PC-9 (cell line): ENCODE measurements around the gene NXT1. TPM values are rescaled to one million over a fixed set of nuclear protein-coding genes. Genes with fewer than 3 reads are reported as not detected.
"Not testable (repeated sequence)": the region's sequence is repeated elsewhere in the genome, so short reads cannot be mapped to it uniquely, and the experiment has no call there.

Experiments
- BruUV-seq: library from RNA; stranded (reverse); fragments of 400-500 nt; replicated peaks from 2 replicates; lab custom pipeline; 2021; lab: Mats Ljungman, UMichigan
- CTCF ChIA-PET: fragments of 300-600 bp; sonication (Branson Sonifier 250); formaldehyde crosslinking; loops from one replicate; lab custom pipeline; 2022; ENCODE audit warnings: antibody characterized with exemption; lab: Charles Lee
- POLR2A ChIA-PET: fragments of 300-600 bp; sonication (Branson Sonifier 250); formaldehyde crosslinking; loops from one replicate; lab custom pipeline; 2022; ENCODE audit warnings: antibody characterized with exemption; ENCODE audit not compliant: unreplicated experiment; lab: Charles Lee
- DNase-seq, 2 experiments: peaks; one replicate each; pipeline versions ENCODE4 v3.0.0 to v3.0.0-alpha.2; 2015 to 2022; ENCODE audit warnings: mixed read lengths in 1 of 2
- H2AFZ ChIP-seq: fragments of 200-600 bp; sonication (generic); 2 replicates; pipeline ENCODE4 v1.8.1; 2017; ENCODE audit warnings: antibody characterized with exemption
- H3F3A ChIP-seq: fragments of 200-600 bp; sonication (generic); 2 replicates; pipeline ENCODE4 v1.8.1; 2017; ENCODE audit warnings: antibody characterized with exemption, mild to moderate bottlenecking, low read depth; ENCODE audit not compliant: insufficient read depth
- H3K27ac ChIP-seq: fragments of 200-600 bp; sonication (generic); 2 replicates; pipeline ENCODE4 v1.6.1; 2016; ENCODE audit warnings: mixed run types
- H3K27me3 ChIP-seq: fragments of 200-600 bp; sonication (generic); 2 replicates; pipeline ENCODE4 v1.6.1; 2016; ENCODE audit warnings: low read depth, mixed run types; ENCODE audit not compliant: insufficient read depth
- H3K36me3 ChIP-seq: fragments of 200-600 bp; sonication (generic); 2 replicates; pipeline ENCODE4 v1.6.1; 2016; ENCODE audit warnings: low read depth, mixed run types
- H3K4me1 ChIP-seq: fragments of 200-600 bp; sonication (generic); replicated peaks from 2 replicates; pipeline ENCODE4 v1.6.1; 2016; ENCODE audit warnings: mixed run types; ENCODE audit not compliant: insufficient read depth
- H3K4me2 ChIP-seq: fragments of 200-600 bp; sonication (generic); 2 replicates; pipeline ENCODE4 v1.6.1; 2017; ENCODE audit warnings: mixed run types
- H3K4me3 ChIP-seq: fragments of 200-600 bp; sonication (generic); 2 replicates; pipeline ENCODE4 v1.6.1; 2016; ENCODE audit warnings: mixed run types
- H3K79me2 ChIP-seq: fragments of 200-600 bp; sonication (generic); 2 replicates; pipeline ENCODE4 v1.6.1; 2017; ENCODE audit warnings: low read depth, mixed run types
- H3K9me2 ChIP-seq: fragments of 200-600 bp; sonication (generic); 2 replicates; pipeline ENCODE4 v1.8.1; 2017; ENCODE audit warnings: mild to moderate bottlenecking; ENCODE audit not compliant: insufficient read depth
- H3K9me3 ChIP-seq: fragments of 200-600 bp; sonication (generic); 2 replicates; pipeline ENCODE4 v1.8.1; 2016; ENCODE audit warnings: low read depth; ENCODE audit not compliant: insufficient read depth
- H4K20me1 ChIP-seq: fragments of 200-600 bp; sonication (generic); 2 replicates; pipeline ENCODE4 v1.8.1; 2017; ENCODE audit not compliant: insufficient read depth
- CTCF ChIP-seq: fragments of 200-600 bp; sonication (generic); conservative IDR thresholded peaks from 2 replicates; pipeline ENCODE4 v1.6.1; 2017; ENCODE audit warnings: mixed run types, antibody characterized with exemption, mild to moderate bottlenecking, moderate library complexity
- EZH2 ChIP-seq: fragments of 200-600 bp; sonication (generic); IDR thresholded peaks from 2 replicates; pipeline ENCODE4 v1.8.0; 2017; ENCODE audit warnings: antibody characterized with exemption, low read depth
- intact Hi-C: fragments of 100-400 bp; cut with micrococcal nuclease; formaldehyde crosslinking; loops from one replicate; pipeline ENCODE4 v1.10.0; 2022; ENCODE audit not compliant: unreplicated experiment
- total RNA-seq: library from RNA; stranded (reverse); gene quantifications from 2 replicates; pipeline ENCODE4 v1.2.3, GENCODE V29; 2021

Gene NXT1
- total RNA-seq, 1 experiment from 2014 or later, result 29.8 TPM

DNA sequence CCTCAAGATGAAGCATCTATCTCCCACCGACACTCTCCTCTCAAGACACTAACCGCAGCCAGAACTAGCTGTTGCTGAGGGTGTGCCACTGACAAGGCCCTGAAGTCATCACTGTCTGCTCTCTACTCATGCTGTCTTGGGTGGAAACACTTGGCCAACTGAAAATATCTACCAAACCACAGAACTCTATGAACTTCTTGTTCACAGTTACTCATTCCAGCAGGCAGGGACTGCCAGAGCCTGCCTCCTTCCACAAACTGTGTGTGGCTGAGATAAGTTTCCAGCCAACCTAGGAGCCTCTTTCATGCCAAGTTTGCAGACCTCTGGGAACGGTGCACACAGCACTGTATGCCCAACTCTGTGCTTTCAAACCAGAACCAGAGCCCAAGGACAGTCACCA is 45.5 kb upstream of the NXT1 start:
- Histone ChIP-seq H3K27me3 (peaks cover 50% of the 10 kb centered on the region), H3K9me3 (no peaks in the 10 kb centered on the region), H2AFZ (no peak overlapping the region), H3K4me2 (no peak overlapping the region), H3K27ac (no peak overlapping the region), H3F3A (no peaks in the 10 kb centered on the region), H3K79me2 (no peaks in the 10 kb centered on the region), H4K20me1 (no peaks in the 10 kb centered on the region), H3K4me3 (no peak overlapping the region), H3K4me1 (no peaks in the 10 kb centered on the region), H3K36me3 (no peaks in the 10 kb centered on the region), H3K9me2 (no peaks in the 10 kb centered on the region)
- intact Hi-C loops, result no loop called here
- DNase-seq, result no peak
- BruUV-seq, result no TSS peak
- POLR2A ChIA-PET, result no interaction called here
- CTCF ChIA-PET, result no interaction called here
- TF ChIP-seq EZH2 (no peak), CTCF (no peak)

DNA sequence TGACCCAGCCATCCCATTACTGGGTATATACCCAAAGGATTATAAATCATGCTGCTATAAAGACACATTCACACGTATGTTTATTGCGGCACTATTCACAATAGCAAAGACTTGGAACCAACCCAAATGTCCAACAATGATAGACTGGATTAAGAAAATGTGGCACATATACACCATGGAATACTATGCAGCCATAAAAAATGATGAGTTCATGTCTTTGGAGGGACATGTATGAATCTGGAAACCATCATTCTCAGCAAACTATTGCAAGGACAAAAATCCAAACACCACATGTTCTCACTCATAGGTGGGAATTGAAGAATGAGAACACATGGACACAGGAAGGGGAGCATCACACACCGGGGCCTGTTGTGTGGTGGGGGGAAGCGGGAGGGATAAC is 43.2 kb upstream of the NXT1 start:
- H3K36me3 ChIP-seq, H4K20me1 ChIP-seq, intact Hi-C loops, H3K27ac ChIP-seq, H3K4me1 ChIP-seq, H3F3A ChIP-seq, CTCF ChIA-PET, H3K9me2 ChIP-seq, H2AFZ ChIP-seq, H3K4me3 ChIP-seq, H3K4me2 ChIP-seq, BruUV-seq, DNase-seq, H3K79me2 ChIP-seq, POLR2A ChIA-PET, H3K9me3 ChIP-seq: not testable (repeated sequence)
- peaks cover 30% of the 10 kb centered on the region for H3K27me3 ChIP-seq

DNA sequence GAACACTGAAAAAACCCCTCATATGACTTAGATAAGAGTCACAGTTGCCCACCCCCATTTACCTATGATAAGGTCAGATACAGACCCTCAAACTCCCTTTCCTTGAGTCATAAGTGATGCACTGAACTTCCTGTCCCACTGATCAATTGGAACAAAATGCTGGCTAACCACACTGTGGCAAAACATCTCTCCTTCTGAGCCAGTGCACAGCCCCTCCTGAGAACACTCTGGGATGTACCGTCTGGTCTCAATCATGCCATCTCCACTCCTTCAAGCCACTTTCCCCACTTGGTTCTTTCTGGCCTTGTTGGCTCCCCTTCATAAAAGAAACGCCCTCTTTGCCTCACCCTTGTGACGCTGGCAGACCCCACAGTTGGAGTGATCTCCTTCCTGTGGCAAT is 42.6 kb upstream of the NXT1 start:
- H3K79me2 ChIP-seq, result no peaks in the 10 kb centered on the region
- intact Hi-C loops, result no loop called here
- TF ChIP-seq CTCF (no peak), EZH2 (no peak)
- H2AFZ ChIP-seq, result no peak overlapping the region
- no peaks in the 10 kb centered on the region for H3F3A ChIP-seq
- no peaks in the 10 kb centered on the region for H4K20me1 ChIP-seq
- ChIA-PET CTCF (no interaction called here), POLR2A (no interaction called here)
- peaks cover 29% of the 10 kb centered on the region for H3K27me3 ChIP-seq
- H3K4me1 ChIP-seq, result no peaks in the 10 kb centered on the region
- no peak for DNase-seq
- no peak overlapping the region for H3K4me2 ChIP-seq
- H3K36me3 ChIP-seq, result no peaks in the 10 kb centered on the region
- H3K9me3 ChIP-seq, result no peaks in the 10 kb centered on the region
- H3K4me3 ChIP-seq, result no peak overlapping the region
- BruUV-seq, result no TSS peak
- H3K9me2 ChIP-seq, result no peaks in the 10 kb centered on the region
- no peak overlapping the region for H3K27ac ChIP-seq

DNA sequence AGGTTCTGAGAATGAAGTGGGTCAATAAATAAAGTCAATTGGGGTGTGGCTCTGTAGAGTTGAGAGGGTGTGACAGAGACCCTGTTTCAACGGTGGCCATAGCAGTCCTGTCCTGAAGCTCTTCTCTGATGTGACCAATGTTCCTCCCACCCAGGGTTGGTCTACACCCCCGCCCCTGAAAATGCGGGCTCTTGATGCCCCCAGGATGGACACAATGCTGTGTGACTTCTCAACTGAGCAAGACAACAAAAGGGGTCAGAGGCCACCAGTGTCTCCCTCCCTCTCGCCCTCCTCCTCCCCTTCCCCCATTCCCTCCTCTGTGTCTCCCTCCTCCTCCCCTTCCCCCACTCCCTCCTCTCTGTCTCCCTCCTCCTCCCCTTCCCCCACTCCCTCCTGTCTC is 41.7 kb upstream of the NXT1 start:
- H3K4me2 ChIP-seq, result no peak overlapping the region
- H3F3A ChIP-seq, result no peaks in the 10 kb centered on the region
- H3K9me2 ChIP-seq, result no peaks in the 10 kb centered on the region
- peaks cover 21% of the 10 kb centered on the region for H3K27me3 ChIP-seq
- no peaks in the 10 kb centered on the region for H3K36me3 ChIP-seq
- BruUV-seq, result no TSS peak
- no peak overlapping the region for H3K4me3 ChIP-seq
- H4K20me1 ChIP-seq, result no peaks in the 10 kb centered on the region
- H3K27ac ChIP-seq, result no peak overlapping the region
- no peak for DNase-seq
- POLR2A ChIA-PET, result no interaction called here
- no peaks in the 10 kb centered on the region for H3K4me1 ChIP-seq
- TF ChIP-seq EZH2, result no peak
- TF ChIP-seq CTCF, result no peak
- intact Hi-C loops, result no loop called here
- no peak overlapping the region for H2AFZ ChIP-seq
- CTCF ChIA-PET, result no interaction called here
- no peaks in the 10 kb centered on the region for H3K79me2 ChIP-seq
- no peaks in the 10 kb centered on the region for H3K9me3 ChIP-seq
